Caco-2 (cell line): ENCODE data around the gene NFIX. TPM values are rescaled to one million over a fixed set of nuclear protein-coding genes. Genes with fewer than 3 reads are reported as not detected.

ENCODE experiments used
- BruUV-seq: library from RNA; stranded (reverse); fragments of 400-500 nt; replicated peaks from 2 replicates; lab custom pipeline; 2021; lab: Mats Ljungman, UMichigan
- CTCF ChIA-PET: fragments of 300-600 bp; sonication (Branson Sonifier 250); formaldehyde crosslinking; loops from one replicate; lab custom pipeline; 2022; ENCODE audit warnings: antibody characterized with exemption; lab: Charles Lee
- POLR2A ChIA-PET: fragments of 300-600 bp; sonication (Branson Sonifier 250); formaldehyde crosslinking; loops from one replicate; lab custom pipeline; 2022; ENCODE audit warnings: antibody characterized with exemption; lab: Charles Lee
- DNase-seq, 2 experiments: peaks; one replicate each; pipeline versions ENCODE4 v3.0.0 to v3.0.0-alpha.2; 2020 to 2022
- H3K27me3 ChIP-seq: replicated peaks from 2 replicates; pipeline ENCODE4 v1.6.0; 2011; ENCODE audit warnings: low read length; ENCODE audit not compliant: control insufficient read depth, insufficient read depth
- H3K36me3 ChIP-seq: 2 replicates; pipeline ENCODE4 v1.5.1; 2011; ENCODE audit warnings: low read length; ENCODE audit not compliant: control insufficient read depth, insufficient read depth
- H3K4me1 ChIP-seq: fragments of 250-450 bp; sonication (Bioruptor Pico); 2 replicates; pipeline ENCODE4 v1.5.1; 2020; ENCODE audit warnings: mild to moderate bottlenecking
- H3K4me3 ChIP-seq: 2 replicates; pipeline ENCODE4 v1.5.1; 2011; ENCODE audit warnings: low read depth, mild to moderate bottlenecking, control low read depth, low read length
- H3K9me3 ChIP-seq: fragments of 250-450 bp; sonication (Bioruptor Pico); 2 replicates; pipeline ENCODE4 v1.5.1; 2020; ENCODE audit warnings: mild to moderate bottlenecking, moderate library complexity
- H3K27ac Mint-ChIP-seq: one replicate; pipeline ENCODE4 v1.8.0; 2022; ENCODE audit warnings: mixed read lengths; ENCODE audit not compliant: unreplicated experiment
- H3K27me3 Mint-ChIP-seq: one replicate; pipeline ENCODE4 v1.8.0; 2022; ENCODE audit warnings: mixed read lengths; ENCODE audit not compliant: insufficient read depth, unreplicated experiment
- H3K36me3 Mint-ChIP-seq: one replicate; pipeline ENCODE4 v1.8.0; 2022; ENCODE audit warnings: mild to moderate bottlenecking, mixed read lengths; ENCODE audit not compliant: insufficient read depth, unreplicated experiment
- H3K4me1 Mint-ChIP-seq: one replicate; pipeline ENCODE4 v1.8.0; 2022; ENCODE audit warnings: low read depth, mixed read lengths; ENCODE audit not compliant: unreplicated experiment
- H3K4me3 Mint-ChIP-seq: one replicate; pipeline ENCODE4 v1.8.0; 2022; ENCODE audit warnings: mild to moderate bottlenecking, moderate library complexity, mixed read lengths; ENCODE audit not compliant: unreplicated experiment
- H3K9me3 Mint-ChIP-seq: one replicate; pipeline ENCODE4 v1.8.0; 2022; ENCODE audit warnings: mixed read lengths; ENCODE audit not compliant: unreplicated experiment
- intact Hi-C: fragments of 100-400 bp; cut with micrococcal nuclease; formaldehyde crosslinking; loops from one replicate; pipeline ENCODE4 v1.10.0; 2022; ENCODE audit not compliant: unreplicated experiment
- total RNA-seq: library from RNA; stranded (reverse); gene quantifications from 2 replicates; pipeline ENCODE4 v1.2.3, GENCODE V29; 2022
- TF ChIP-seq, protein P1 (sequence below), 2 experiments: fragments of 200-600 bp in 1 of 2; IDR thresholded peaks; 1 replicate in 1 of 2; 2 replicates in 1 of 2; pipeline versions ENCODE4 v1.5.1 to v1.8.0; 2011 to 2022; ENCODE audit warnings: antibody characterized with exemption in 1 of 2, control low read depth in 1 of 2, inconsistent platforms in 1 of 2, low read depth in 1 of 2, low read length in 1 of 2, mild to moderate bottlenecking in 1 of 2, moderate library complexity in 1 of 2; ENCODE audit not compliant: insufficient read depth in 1 of 2, severe bottlenecking in 1 of 2, unreplicated experiment in 1 of 2

The NFIX gene
- total RNA-seq, 1 experiment from 2014 or later: 0.82 TPM

GRCh38 chr19:13005253-13005652 is 10.0 kb downstream of the NFIX start:
- DNase-seq: no peak
- no peaks in the 10 kb centered on the region for H3K9me3 Mint-ChIP-seq
- CTCF ChIA-PET: interaction anchor here (1.5 kb wide), 1 partner anchor 88 kb away, joined by 4 read pairs; no protein-coding TSS in a partner anchor
- Histone ChIP-seq H3K4me1 (no peaks in the 10 kb centered on the region), H3K4me3 (no peak overlapping the region), H3K36me3 (no peaks in the 10 kb centered on the region), H3K9me3 (no peaks in the 10 kb centered on the region), H3K27me3 (no peaks in the 10 kb centered on the region)
- intact Hi-C loops: no loop called here
- BruUV-seq: no TSS peak
- POLR2A ChIA-PET: no interaction called here
- H3K27ac Mint-ChIP-seq: no peak overlapping the region
- TF ChIP-seq, protein P1, sequence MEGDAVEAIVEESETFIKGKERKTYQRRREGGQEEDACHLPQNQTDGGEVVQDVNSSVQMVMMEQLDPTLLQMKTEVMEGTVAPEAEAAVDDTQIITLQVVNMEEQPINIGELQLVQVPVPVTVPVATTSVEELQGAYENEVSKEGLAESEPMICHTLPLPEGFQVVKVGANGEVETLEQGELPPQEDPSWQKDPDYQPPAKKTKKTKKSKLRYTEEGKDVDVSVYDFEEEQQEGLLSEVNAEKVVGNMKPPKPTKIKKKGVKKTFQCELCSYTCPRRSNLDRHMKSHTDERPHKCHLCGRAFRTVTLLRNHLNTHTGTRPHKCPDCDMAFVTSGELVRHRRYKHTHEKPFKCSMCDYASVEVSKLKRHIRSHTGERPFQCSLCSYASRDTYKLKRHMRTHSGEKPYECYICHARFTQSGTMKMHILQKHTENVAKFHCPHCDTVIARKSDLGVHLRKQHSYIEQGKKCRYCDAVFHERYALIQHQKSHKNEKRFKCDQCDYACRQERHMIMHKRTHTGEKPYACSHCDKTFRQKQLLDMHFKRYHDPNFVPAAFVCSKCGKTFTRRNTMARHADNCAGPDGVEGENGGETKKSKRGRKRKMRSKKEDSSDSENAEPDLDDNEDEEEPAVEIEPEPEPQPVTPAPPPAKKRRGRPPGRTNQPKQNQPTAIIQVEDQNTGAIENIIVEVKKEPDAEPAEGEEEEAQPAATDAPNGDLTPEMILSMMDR (IDR thresholded peaks at IDR 0.05; ENCODE audit: insufficient read depth in 1 of 2, low read depth in 1 of 2, low read length in 1 of 2, severe bottlenecking in 1 of 2, unreplicated experiment in 1 of 2): no peak
- no peaks in the 10 kb centered on the region for H3K4me1 Mint-ChIP-seq
- H3K36me3 Mint-ChIP-seq: no peaks in the 10 kb centered on the region
- H3K4me3 Mint-ChIP-seq: no peak overlapping the region
- peaks cover 6% of the 10 kb centered on the region for H3K27me3 Mint-ChIP-seq

DNA sequence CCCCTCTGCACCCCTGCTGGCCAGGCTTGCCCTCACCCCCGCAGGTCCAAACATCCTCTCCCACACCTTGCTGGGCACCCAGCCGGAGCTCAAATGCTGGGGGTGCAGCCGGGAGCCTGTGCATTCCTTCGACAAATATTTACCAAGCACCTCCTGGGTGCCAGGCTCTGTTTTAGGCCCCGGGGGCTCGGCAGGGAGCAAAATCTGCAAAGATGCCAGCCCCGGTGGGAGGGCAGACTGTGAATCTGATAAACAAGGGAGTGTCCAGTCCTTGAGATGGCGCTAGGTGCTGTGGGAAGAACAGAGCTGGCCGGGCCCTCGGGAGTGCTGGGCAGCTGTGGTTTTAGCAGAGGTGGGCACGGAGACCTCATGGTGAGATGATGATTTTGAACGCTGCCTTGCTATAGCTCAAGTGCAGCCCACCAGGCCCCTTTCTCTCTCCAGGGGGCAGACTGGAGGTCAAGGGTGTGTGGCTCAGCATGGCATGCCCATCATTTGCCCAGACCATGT is 10.6 kb downstream of the NFIX start:
- CTCF ChIA-PET: interaction anchor here (0.6 to 1.5 kb wide), 2 partner anchors 56 to 88 kb away, joined by 4 read pairs; no protein-coding TSS in a partner anchor
- Histone ChIP-seq H3K9me3 (no peaks in the 10 kb centered on the region), H3K27me3 (no peaks in the 10 kb centered on the region), H3K4me1 (no peaks in the 10 kb centered on the region), H3K36me3 (no peaks in the 10 kb centered on the region), H3K4me3 (no peak overlapping the region)
- no peak for DNase-seq
- TF ChIP-seq, protein P1 (IDR thresholded peaks at IDR 0.05; ENCODE audit: insufficient read depth in 1 of 2, low read depth in 1 of 2, low read length in 1 of 2, severe bottlenecking in 1 of 2, unreplicated experiment in 1 of 2): no peak
- Mint-ChIP-seq H3K9me3 (no peaks in the 10 kb centered on the region), H3K27me3 (peaks cover 6% of the 10 kb centered on the region), H3K4me3 (no peak overlapping the region), H3K36me3 (no peaks in the 10 kb centered on the region), H3K4me1 (no peaks in the 10 kb centered on the region), H3K27ac (no peak overlapping the region)
- POLR2A ChIA-PET: no interaction called here
- BruUV-seq: no TSS peak
- intact Hi-C loops: no loop called here

DNA sequence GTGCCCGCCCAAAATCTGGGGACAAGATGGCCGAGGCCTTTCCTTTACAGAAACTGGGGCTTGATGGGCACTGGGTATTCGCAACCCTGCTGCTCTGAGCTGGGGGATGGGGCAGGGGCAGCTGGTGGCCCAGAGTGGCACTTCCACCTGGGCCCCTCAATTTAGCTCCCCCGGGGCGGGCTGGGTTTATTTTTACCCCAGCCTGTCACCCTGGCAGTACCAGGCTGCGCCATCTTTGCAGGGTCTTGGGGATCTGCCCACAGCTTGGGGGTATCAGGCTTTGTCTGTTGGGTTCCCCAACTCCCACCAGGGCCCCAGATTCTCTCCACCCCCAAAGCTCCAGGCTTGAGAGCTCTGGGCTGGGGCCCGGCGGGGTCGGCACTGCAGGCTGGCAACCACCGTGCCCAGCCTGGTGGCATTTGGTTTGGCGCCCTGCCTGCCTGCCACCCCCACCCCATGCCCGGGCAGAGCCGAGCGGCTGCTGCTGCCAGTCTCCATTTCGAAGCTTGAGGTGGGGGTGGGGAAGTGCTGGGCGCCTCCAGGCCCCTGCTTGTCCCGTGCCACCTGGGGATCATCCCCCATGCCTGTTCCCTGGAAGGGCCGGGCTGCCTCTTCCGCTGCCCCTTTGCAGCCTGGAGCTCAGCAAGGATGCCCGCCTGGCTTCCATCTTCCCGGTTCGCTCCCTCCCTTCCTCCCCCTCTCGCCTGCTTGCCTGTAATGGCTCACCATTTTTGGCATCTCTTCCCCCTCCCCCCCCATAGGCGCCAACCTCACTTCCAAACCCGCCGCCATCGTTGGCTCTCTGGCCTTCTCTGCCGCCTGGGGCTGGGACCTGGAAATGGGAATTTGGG is 11.4 kb downstream of the NFIX start:
- no peak overlapping the region for H3K4me3 Mint-ChIP-seq
- no peaks in the 10 kb centered on the region for H3K9me3 Mint-ChIP-seq
- TF ChIP-seq, protein P1 (IDR thresholded peaks at IDR 0.05; ENCODE audit: insufficient read depth in 1 of 2, low read depth in 1 of 2, low read length in 1 of 2, severe bottlenecking in 1 of 2, unreplicated experiment in 1 of 2): no peak
- Histone ChIP-seq H3K36me3 (no peaks in the 10 kb centered on the region), H3K4me3 (no peak overlapping the region), H3K4me1 (no peaks in the 10 kb centered on the region), H3K27me3 (no peaks in the 10 kb centered on the region), H3K9me3 (no peaks in the 10 kb centered on the region)
- H3K36me3 Mint-ChIP-seq: no peaks in the 10 kb centered on the region
- DNase-seq: no peak
- no peak overlapping the region for H3K27ac Mint-ChIP-seq
- no peaks in the 10 kb centered on the region for H3K4me1 Mint-ChIP-seq
- ChIA-PET POLR2A (no interaction called here), CTCF (interaction anchor here (0.5 to 0.6 kb wide), 2 partner anchors 55 to 806 kb away, joined by 4 read pairs; no protein-coding TSS in a partner anchor)
- no TSS peak for BruUV-seq
- intact Hi-C loops: no loop called here
- H3K27me3 Mint-ChIP-seq: peaks cover 6% of the 10 kb centered on the region
